DND-41 (cell line): Measurements from ENCODE around the gene ZNF366.

Experiments
- ATAC-seq: fragments of 200-7000 bp; cut with Tn5 transposase; 3 replicates; pipeline ENCODE4 v1.9.1; 2021; ENCODE audit warnings: low read depth; ENCODE audit not compliant: insufficient read depth
- DNase-seq: peaks from one replicate; pipeline ENCODE4 v3.0.0-alpha.2; 2020
- H2AFZ ChIP-seq: 2 replicates; pipeline ENCODE4 v1.6.0; 2012; ENCODE audit warnings: low read depth, low read length
- H3K27ac ChIP-seq: 2 replicates; pipeline ENCODE4 v1.5.1; 2012; ENCODE audit warnings: low read length, inconsistent platforms
- H3K27me3 ChIP-seq: fragments of 200-600 bp; sonication (generic); 2 replicates; pipeline ENCODE4 v1.6.0; 2012; ENCODE audit warnings: low read length, mild to moderate bottlenecking, inconsistent platforms; ENCODE audit not compliant: insufficient read depth, poor library complexity
- H3K36me3 ChIP-seq: 2 replicates; pipeline ENCODE4 v1.5.1; 2012; ENCODE audit warnings: low read length, inconsistent platforms; ENCODE audit not compliant: insufficient read depth
- H3K4me1 ChIP-seq: 2 replicates; pipeline ENCODE4 v1.5.1; 2012; ENCODE audit warnings: mild to moderate bottlenecking, low read length; ENCODE audit not compliant: insufficient read depth
- H3K4me2 ChIP-seq: 2 replicates; pipeline ENCODE4 v1.6.0; 2012; ENCODE audit warnings: mild to moderate bottlenecking, moderate library complexity, low read length, inconsistent platforms; ENCODE audit not compliant: insufficient read depth
- H3K4me3 ChIP-seq, 2 experiments: fragments of 200-600 bp in 1 of 2; shearing (Covaris generic) in 1 of 2; 2 replicates each; pipeline ENCODE4 v1.5.1; 2012 to 2016; ENCODE audit warnings: inconsistent platforms in 2 of 2, low read length in 2 of 2, mild to moderate bottlenecking in 2 of 2, low read depth in 1 of 2, moderate library complexity in 1 of 2
- H3K79me2 ChIP-seq: 2 replicates; pipeline ENCODE4 v1.6.0; 2012; ENCODE audit warnings: low read length, inconsistent platforms; ENCODE audit not compliant: insufficient read depth
- H3K9ac ChIP-seq: 2 replicates; pipeline ENCODE4 v1.6.0; 2012; ENCODE audit warnings: low read depth, mild to moderate bottlenecking, inconsistent platforms, low read length, moderate library complexity
- H3K9me3 ChIP-seq: 2 replicates; pipeline ENCODE4 v1.5.1; 2012; ENCODE audit warnings: low read length, moderate library complexity, mild to moderate bottlenecking, inconsistent platforms; ENCODE audit not compliant: insufficient read depth, severe bottlenecking
- H4K20me1 ChIP-seq: 2 replicates; pipeline ENCODE4 v1.6.0; 2012; ENCODE audit warnings: low read length; ENCODE audit not compliant: insufficient read depth
- CTCF ChIP-seq: IDR thresholded peaks from 2 replicates; pipeline ENCODE4 v1.5.1; 2012; ENCODE audit warnings: borderline replicate concordance, low read length, moderate library complexity, mild to moderate bottlenecking; ENCODE audit not compliant: poor library complexity, severe bottlenecking; ENCODE audit errors: extremely low read depth
- EZH2 ChIP-seq: IDR thresholded peaks from 3 replicates; pipeline ENCODE4 v1.6.1; 2012; ENCODE audit warnings: borderline replicate concordance, low read depth, mild to moderate bottlenecking, moderate library complexity, low read length, inconsistent platforms; ENCODE audit not compliant: severe bottlenecking

Gene ZNF366

GRCh38 chr5:72537166-72537565, 30.0 kb upstream of the ZNF366 start:
- H3K4me2 ChIP-seq: no peak overlapping the region
- no peak for ATAC-seq
- no peak for DNase-seq
- no peak overlapping the region for H3K9ac ChIP-seq
- no peak overlapping the region for H3K27ac ChIP-seq
- no peak overlapping the region for H3K4me3 ChIP-seq
- H2AFZ ChIP-seq: no peak overlapping the region
- H3K4me1 ChIP-seq: no peaks in the 10 kb centered on the region
- TF ChIP-seq EZH2: no peak
- no peak for TF ChIP-seq CTCF
- H3K79me2 ChIP-seq: no peaks in the 10 kb centered on the region
- no peaks in the 10 kb centered on the region for H3K9me3 ChIP-seq
- H3K36me3 ChIP-seq: no peaks in the 10 kb centered on the region
- peaks cover 3% of the 10 kb centered on the region for H3K27me3 ChIP-seq
- no peaks in the 10 kb centered on the region for H4K20me1 ChIP-seq

- ATAC-seq (no peak), DNase-seq (no peak)
- Histone ChIP-seq H3K9me3 (no peaks in the 10 kb centered on the region), H3K36me3 (no peaks in the 10 kb centered on the region), H3K27me3 (no peaks in the 10 kb centered on the region), H3K27ac (no peak overlapping the region), H4K20me1 (no peaks in the 10 kb centered on the region), H3K79me2 (no peaks in the 10 kb centered on the region), H2AFZ (no peak overlapping the region), H3K4me2 (no peak overlapping the region), H3K4me3 (no peak overlapping the region), H3K9ac (no peak overlapping the region), H3K4me1 (no peaks in the 10 kb centered on the region)
- no peak for TF ChIP-seq CTCF
- TF ChIP-seq EZH2: no peak
Measured at GRCh38 chr5:72531496-72532190, 24.4 kb upstream of the ZNF366 start.

GRCh38 chr5:72530196-72530595, 23.0 kb upstream of the ZNF366 start:
- Histone ChIP-seq H3K9me3 (no peaks in the 10 kb centered on the region), H3K36me3 (no peaks in the 10 kb centered on the region), H3K4me3 (no peak overlapping the region), H3K9ac (no peak overlapping the region), H4K20me1 (no peaks in the 10 kb centered on the region), H3K27ac (no peak overlapping the region), H3K27me3 (no peaks in the 10 kb centered on the region), H3K79me2 (no peaks in the 10 kb centered on the region), H3K4me2 (no peak overlapping the region), H2AFZ (no peak overlapping the region), H3K4me1 (no peaks in the 10 kb centered on the region)
- TF ChIP-seq EZH2: no peak
- no peak for TF ChIP-seq CTCF
- ATAC-seq (no peak), DNase-seq (no peak)
